GM23338 (cell line): ENCODE data around the gene TYMP. TPM values are rescaled to one million over a fixed set of nuclear protein-coding genes. Genes with fewer than 3 reads are reported as not detected.

Experiments used
- ATAC-seq: fragments of 200-7000 bp; cut with Tn5 transposase; 3 replicates; pipeline ENCODE4 v1.9.1; 2020
- DNase-seq: peaks from one replicate; pipeline ENCODE4 v3.0.0-alpha.2; 2015; ENCODE audit warnings: low spot score
- H2AFZ ChIP-seq: fragments of 200-600 bp; sonication (generic); 2 replicates; pipeline ENCODE4 v1.8.0; 2016; ENCODE audit warnings: antibody characterized with exemption, mild to moderate bottlenecking, moderate library complexity
- H3F3A ChIP-seq: fragments of 200-600 bp; sonication (generic); replicated peaks from 2 replicates; pipeline ENCODE4 v1.8.0; 2017; ENCODE audit warnings: antibody characterized with exemption, mixed run types, low read depth
- H3K27ac ChIP-seq: fragments of 200-600 bp; sonication (generic); 2 replicates; pipeline ENCODE4 v1.6.1; 2016; ENCODE audit warnings: low read depth
- H3K27me3 ChIP-seq: fragments of 200-600 bp; sonication (generic); 2 replicates; pipeline ENCODE4 v1.8.0; 2016; ENCODE audit warnings: mild to moderate bottlenecking, mixed run types, moderate library complexity; ENCODE audit not compliant: insufficient read depth
- H3K36me3 ChIP-seq: fragments of 200-600 bp; sonication (generic); 2 replicates; pipeline ENCODE4 v1.8.0; 2016; ENCODE audit warnings: mild to moderate bottlenecking; ENCODE audit not compliant: insufficient read depth
- H3K4me1 ChIP-seq: fragments of 200-600 bp; sonication (generic); 2 replicates; pipeline ENCODE4 v1.8.0; 2016; ENCODE audit warnings: mild to moderate bottlenecking, moderate library complexity; ENCODE audit not compliant: insufficient read depth
- H3K4me2 ChIP-seq: fragments of 200-600 bp; sonication (generic); 2 replicates; pipeline ENCODE4 v1.7.1; 2017; ENCODE audit warnings: mixed run types
- H3K4me3 ChIP-seq: fragments of 200-600 bp; sonication (generic); 2 replicates; pipeline ENCODE4 v1.6.1; 2016; ENCODE audit warnings: mixed run types
- H3K79me2 ChIP-seq: fragments of 200-600 bp; sonication (generic); replicated peaks from 2 replicates; pipeline ENCODE4 v1.8.0; 2017; ENCODE audit warnings: mild to moderate bottlenecking; ENCODE audit not compliant: insufficient read depth
- H3K9me2 ChIP-seq: fragments of 200-600 bp; sonication (generic); 2 replicates; pipeline ENCODE4 v1.8.0; 2017; ENCODE audit not compliant: insufficient read depth
- H4K20me1 ChIP-seq: fragments of 200-600 bp; sonication (generic); replicated peaks from 2 replicates; pipeline ENCODE4 v1.8.0; 2017; ENCODE audit warnings: mild to moderate bottlenecking; ENCODE audit not compliant: insufficient read depth
- H3K27ac Mint-ChIP-seq: 2 replicates; pipeline ENCODE4 v1.8.0; 2020; ENCODE audit warnings: inconsistent platforms, mild to moderate bottlenecking, moderate library complexity, mixed read lengths
- H3K27me3 Mint-ChIP-seq: 3 replicates; pipeline ENCODE4 v1.8.0; 2022; ENCODE audit warnings: low read depth, mild to moderate bottlenecking, moderate library complexity, mixed read lengths, inconsistent platforms; ENCODE audit not compliant: insufficient read depth, poor library complexity
- H3K36me3 Mint-ChIP-seq: 3 replicates; pipeline ENCODE4 v1.8.0; 2021; ENCODE audit warnings: low read depth, mild to moderate bottlenecking, inconsistent platforms, moderate library complexity, mixed read lengths
- H3K4me1 Mint-ChIP-seq: 3 replicates; pipeline ENCODE4 v1.8.0; 2020; ENCODE audit warnings: mild to moderate bottlenecking, inconsistent platforms, mixed read lengths
- H3K4me3 Mint-ChIP-seq: 3 replicates; pipeline ENCODE4 v1.8.0; 2021; ENCODE audit warnings: moderate library complexity, mild to moderate bottlenecking, inconsistent platforms, mixed read lengths
- H3K9me3 Mint-ChIP-seq: 3 replicates; pipeline ENCODE4 v1.8.0; 2020; ENCODE audit warnings: moderate library complexity, mild to moderate bottlenecking, inconsistent platforms, mixed read lengths
- CREB1 ChIP-seq: fragments of 250-450 bp; sonication (Bioruptor Pico); IDR thresholded peaks from 2 replicates; pipeline ENCODE4 v1.5.0; 2020; ENCODE audit warnings: low read depth, mild to moderate bottlenecking, moderate library complexity
- EZH2 ChIP-seq: fragments of 200-600 bp; sonication (generic); IDR thresholded peaks from one replicate; pipeline ENCODE4 v1.8.0; 2017; ENCODE audit warnings: antibody characterized with exemption, mild to moderate bottlenecking, low read depth; ENCODE audit not compliant: unreplicated experiment
- EZH2phosphoT487 ChIP-seq: fragments of 200-600 bp; sonication (generic); IDR thresholded peaks from one replicate; pipeline ENCODE4 v1.8.1; 2018; ENCODE audit warnings: antibody characterized with exemption; ENCODE audit not compliant: unreplicated experiment
- JUNB ChIP-seq: IDR thresholded peaks from one replicate; pipeline ENCODE4 v1.6.1; 2016; ENCODE audit warnings: antibody characterized with exemption; ENCODE audit not compliant: unreplicated experiment
- NANOG ChIP-seq: IDR thresholded peaks from 2 replicates; pipeline ENCODE4 v1.6.1; 2016; ENCODE audit warnings: antibody characterized with exemption, borderline replicate concordance
- POLR2AphosphoS5 ChIP-seq: IDR thresholded peaks from 2 replicates; pipeline ENCODE4 v1.6.1; 2016; ENCODE audit warnings: antibody characterized with exemption, low read depth
- STAT1 ChIP-seq: IDR thresholded peaks from one replicate; pipeline ENCODE4 v1.6.1; 2016; ENCODE audit warnings: antibody characterized with exemption; ENCODE audit not compliant: unreplicated experiment
- ZNF114 ChIP-seq: fragments of 250-450 bp; sonication (Bioruptor Pico); IDR thresholded peaks from 2 replicates; pipeline ENCODE4 v1.5.0; 2020; ENCODE audit warnings: mild to moderate bottlenecking, moderate library complexity
- ZNF331 ChIP-seq: fragments of 250-450 bp; sonication (Bioruptor Pico); IDR thresholded peaks from 2 replicates; pipeline ENCODE4 v1.5.0; 2020; ENCODE audit warnings: low read depth, mild to moderate bottlenecking, moderate library complexity
- ZNF462 ChIP-seq: fragments of 250-450 bp; sonication (Bioruptor Pico); IDR thresholded peaks from 2 replicates; pipeline ENCODE4 v1.5.0; 2020; ENCODE audit warnings: mild to moderate bottlenecking, moderate library complexity
- polyA plus RNA-seq: library from polyadenylated mRNA; unstranded; fragments of >200 nt; fragmentation: Nextera tagmentation; extraction: Ambion mirVana; gene quantifications from 2 replicates; pipeline ENCODE4 v1.2.1, GENCODE V29; 2016
- total RNA-seq: library from RNA; depleted of rRNA; stranded (reverse); fragments of >200 nt; shearing (Covaris generic); gene quantifications from 2 replicates; pipeline ENCODE4 v1.2.3, GENCODE V29; 2014
- TF ChIP-seq, protein P1 (sequence below): IDR thresholded peaks from one replicate; pipeline ENCODE4 v1.6.1; 2018; ENCODE audit warnings: antibody characterized with exemption; ENCODE audit not compliant: unreplicated experiment
- TF ChIP-seq, protein P2 (sequence below): IDR thresholded peaks from 2 replicates; pipeline ENCODE4 v1.6.1; 2016; ENCODE audit warnings: antibody characterized with exemption
- TF ChIP-seq, protein P3 (sequence below), 2 experiments: fragments of 200-600 bp in 1 of 2; sonication (generic) in 1 of 2; conservative IDR thresholded peaks; 2 replicates each; pipeline versions ENCODE4 v1.5.1 to v1.6.1; 2016 to 2017; ENCODE audit warnings: antibody characterized with exemption in 2 of 2, low read depth in 2 of 2, mild to moderate bottlenecking in 2 of 2, moderate library complexity in 1 of 2

TYMP gene
- total and polyA plus RNA-seq, 2 experiments from 2014 or later = 0.28 to 1.8 TPM

DNA sequence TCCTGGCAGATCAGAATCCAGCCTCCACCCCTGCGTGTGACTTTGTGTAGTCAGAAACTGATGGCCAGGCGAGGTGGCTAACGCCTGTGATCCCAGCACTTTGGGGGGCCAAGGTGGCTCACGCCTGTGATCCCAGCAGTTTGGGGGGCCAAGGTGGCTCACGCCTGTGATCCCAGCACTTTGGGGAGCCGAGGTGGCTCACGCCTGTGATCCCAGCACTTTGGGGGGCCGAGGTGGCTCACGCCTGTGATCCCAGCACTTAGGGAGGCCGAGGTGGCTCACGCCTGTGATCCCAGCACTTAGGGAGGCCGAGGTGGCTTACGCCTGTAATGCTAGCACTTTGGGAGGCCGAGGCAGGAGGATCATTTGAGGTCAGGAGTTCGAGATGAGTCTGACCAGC is 16.6 kb downstream of the TYMP start:
- Histone ChIP-seq H3K4me1 (peaks cover 7% of the 10 kb centered on the region), H3K4me2 (no peak overlapping the region), H3F3A (0 out of 2 replicates have a peak, but pooled peaks cover 6% of the 10 kb centered on the region), H3K36me3 (no peaks in the 10 kb centered on the region), H2AFZ (no peak overlapping the region), H3K4me3 (no peak overlapping the region), H3K9me2 (no peaks in the 10 kb centered on the region), H3K79me2 (peaks cover 66% of the 10 kb centered on the region), H4K20me1 (peaks cover 36% of the 10 kb centered on the region), H3K27me3 (no peaks in the 10 kb centered on the region), H3K27ac (no peak overlapping the region)
- Mint-ChIP-seq H3K27ac (no peak overlapping the region), H3K4me3 (no peak overlapping the region), H3K27me3 (peaks cover 4% of the 10 kb centered on the region), H3K4me1 (peaks cover 10% of the 10 kb centered on the region), H3K9me3 (no peaks in the 10 kb centered on the region; the same call in 2 of the 3 replicates), H3K36me3 (peaks cover 2% of the 10 kb centered on the region; the same call in 2 of the 3 replicates)
- TF ChIP-seq EZH2 (no peak), ZNF114 (CRISPR knock-in tag) (no peak), NANOG (no peak), ZNF331 (CRISPR knock-in tag) (no peak), CREB1 (no peak), STAT1 (no peak), POLR2AphosphoS5 (no peak), EZH2phosphoT487 (no peak), JUNB (no peak), ZNF462 (no peak)
- TF ChIP-seq, protein P1, sequence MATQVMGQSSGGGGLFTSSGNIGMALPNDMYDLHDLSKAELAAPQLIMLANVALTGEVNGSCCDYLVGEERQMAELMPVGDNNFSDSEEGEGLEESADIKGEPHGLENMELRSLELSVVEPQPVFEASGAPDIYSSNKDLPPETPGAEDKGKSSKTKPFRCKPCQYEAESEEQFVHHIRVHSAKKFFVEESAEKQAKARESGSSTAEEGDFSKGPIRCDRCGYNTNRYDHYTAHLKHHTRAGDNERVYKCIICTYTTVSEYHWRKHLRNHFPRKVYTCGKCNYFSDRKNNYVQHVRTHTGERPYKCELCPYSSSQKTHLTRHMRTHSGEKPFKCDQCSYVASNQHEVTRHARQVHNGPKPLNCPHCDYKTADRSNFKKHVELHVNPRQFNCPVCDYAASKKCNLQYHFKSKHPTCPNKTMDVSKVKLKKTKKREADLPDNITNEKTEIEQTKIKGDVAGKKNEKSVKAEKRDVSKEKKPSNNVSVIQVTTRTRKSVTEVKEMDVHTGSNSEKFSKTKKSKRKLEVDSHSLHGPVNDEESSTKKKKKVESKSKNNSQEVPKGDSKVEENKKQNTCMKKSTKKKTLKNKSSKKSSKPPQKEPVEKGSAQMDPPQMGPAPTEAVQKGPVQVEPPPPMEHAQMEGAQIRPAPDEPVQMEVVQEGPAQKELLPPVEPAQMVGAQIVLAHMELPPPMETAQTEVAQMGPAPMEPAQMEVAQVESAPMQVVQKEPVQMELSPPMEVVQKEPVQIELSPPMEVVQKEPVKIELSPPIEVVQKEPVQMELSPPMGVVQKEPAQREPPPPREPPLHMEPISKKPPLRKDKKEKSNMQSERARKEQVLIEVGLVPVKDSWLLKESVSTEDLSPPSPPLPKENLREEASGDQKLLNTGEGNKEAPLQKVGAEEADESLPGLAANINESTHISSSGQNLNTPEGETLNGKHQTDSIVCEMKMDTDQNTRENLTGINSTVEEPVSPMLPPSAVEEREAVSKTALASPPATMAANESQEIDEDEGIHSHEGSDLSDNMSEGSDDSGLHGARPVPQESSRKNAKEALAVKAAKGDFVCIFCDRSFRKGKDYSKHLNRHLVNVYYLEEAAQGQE = no peak
- TF ChIP-seq, protein P2, sequence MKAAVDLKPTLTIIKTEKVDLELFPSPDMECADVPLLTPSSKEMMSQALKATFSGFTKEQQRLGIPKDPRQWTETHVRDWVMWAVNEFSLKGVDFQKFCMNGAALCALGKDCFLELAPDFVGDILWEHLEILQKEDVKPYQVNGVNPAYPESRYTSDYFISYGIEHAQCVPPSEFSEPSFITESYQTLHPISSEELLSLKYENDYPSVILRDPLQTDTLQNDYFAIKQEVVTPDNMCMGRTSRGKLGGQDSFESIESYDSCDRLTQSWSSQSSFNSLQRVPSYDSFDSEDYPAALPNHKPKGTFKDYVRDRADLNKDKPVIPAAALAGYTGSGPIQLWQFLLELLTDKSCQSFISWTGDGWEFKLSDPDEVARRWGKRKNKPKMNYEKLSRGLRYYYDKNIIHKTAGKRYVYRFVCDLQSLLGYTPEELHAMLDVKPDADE = no peak
- TF ChIP-seq, protein P3, sequence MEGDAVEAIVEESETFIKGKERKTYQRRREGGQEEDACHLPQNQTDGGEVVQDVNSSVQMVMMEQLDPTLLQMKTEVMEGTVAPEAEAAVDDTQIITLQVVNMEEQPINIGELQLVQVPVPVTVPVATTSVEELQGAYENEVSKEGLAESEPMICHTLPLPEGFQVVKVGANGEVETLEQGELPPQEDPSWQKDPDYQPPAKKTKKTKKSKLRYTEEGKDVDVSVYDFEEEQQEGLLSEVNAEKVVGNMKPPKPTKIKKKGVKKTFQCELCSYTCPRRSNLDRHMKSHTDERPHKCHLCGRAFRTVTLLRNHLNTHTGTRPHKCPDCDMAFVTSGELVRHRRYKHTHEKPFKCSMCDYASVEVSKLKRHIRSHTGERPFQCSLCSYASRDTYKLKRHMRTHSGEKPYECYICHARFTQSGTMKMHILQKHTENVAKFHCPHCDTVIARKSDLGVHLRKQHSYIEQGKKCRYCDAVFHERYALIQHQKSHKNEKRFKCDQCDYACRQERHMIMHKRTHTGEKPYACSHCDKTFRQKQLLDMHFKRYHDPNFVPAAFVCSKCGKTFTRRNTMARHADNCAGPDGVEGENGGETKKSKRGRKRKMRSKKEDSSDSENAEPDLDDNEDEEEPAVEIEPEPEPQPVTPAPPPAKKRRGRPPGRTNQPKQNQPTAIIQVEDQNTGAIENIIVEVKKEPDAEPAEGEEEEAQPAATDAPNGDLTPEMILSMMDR (conservative IDR thresholded peaks at IDR 0.05; ENCODE audit: low read depth in 2 of 2) = no peak
- ATAC-seq (no peak), DNase-seq (no peak)
